Astrocyte of the spinal cord (primary cell): ENCODE measurements around the gene SUGCT.
A peak's percentile ranks its signal among the peaks of the same experiment; 100 is the strongest.

Experiments
- DNase-seq: peaks from one replicate; pipeline ENCODE4 v3.0.0; 2011; ENCODE audit warnings: low read depth, low spot score
- H3K4me3 ChIP-seq: 2 replicates; pipeline ENCODE4 v1.5.1; 2011; ENCODE audit warnings: low read depth, mild to moderate bottlenecking, low read length, moderate library complexity
- CTCF ChIP-seq: IDR thresholded peaks from 2 replicates; pipeline ENCODE4 v1.5.1; 2012; ENCODE audit warnings: low read depth, mild to moderate bottlenecking, low read length, inconsistent platforms
- in situ Hi-C: cut with HindIII; loops from 2 replicates; pipeline ENCODE4 v1.10.0; 2017; ENCODE audit warnings: low sequenced_read_pairs

The SUGCT gene

DNA sequence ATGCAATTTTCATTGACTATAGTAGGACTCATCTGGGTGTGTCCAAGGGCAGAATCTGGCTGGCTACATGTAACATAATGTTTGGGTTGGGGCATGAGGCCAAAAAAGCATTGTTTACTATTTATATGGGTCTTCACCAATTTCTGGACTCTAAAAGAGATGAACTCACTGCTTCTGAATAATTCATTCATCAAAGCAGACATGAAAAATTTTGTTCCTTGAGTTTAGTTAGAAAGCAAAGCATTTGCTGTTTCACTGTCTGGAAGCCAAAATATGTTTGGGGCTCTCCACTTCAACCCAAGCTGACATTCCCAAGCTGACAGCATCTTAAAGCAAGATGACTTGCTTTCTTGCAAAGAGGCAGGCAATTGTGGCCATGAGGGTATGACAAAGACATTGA, 670.6 kb downstream of the SUGCT start:
- in situ Hi-C loops, result no loop called here
- no peak for DNase-seq
- no peak overlapping the region for H3K4me3 ChIP-seq
- no peak for TF ChIP-seq CTCF

- DNase-seq, result peak; percentile 94
- no peak for TF ChIP-seq CTCF
Measured at GRCh38 chr7:40808378-40808942, 673.7 kb downstream of the SUGCT start.

DNA sequence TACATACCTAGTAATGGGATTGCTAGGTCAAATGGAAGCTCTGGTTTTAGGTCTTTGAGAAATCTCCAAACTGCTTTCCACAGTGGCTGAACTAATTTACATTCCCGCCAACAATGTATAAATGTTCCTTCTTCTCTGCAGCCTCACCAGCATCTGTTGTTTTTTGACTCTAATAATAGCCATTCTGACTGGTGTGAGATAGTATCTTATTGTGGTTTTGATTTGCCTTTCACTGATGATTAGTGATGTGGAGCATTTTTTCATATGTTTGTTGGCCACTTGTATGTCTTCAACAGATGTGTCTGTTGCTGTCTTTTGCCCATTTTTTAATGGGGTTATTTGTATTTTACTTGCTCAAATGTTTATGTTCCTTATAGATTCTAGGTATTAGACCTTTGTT, 675.5 kb downstream of the SUGCT start:
- no peak for DNase-seq
- TF ChIP-seq CTCF, result no peak
- H3K4me3 ChIP-seq, result no peak overlapping the region
- in situ Hi-C loops, result no loop called here

More at GRCh38 chr7:40808378-40808942, 673.7 kb downstream of the SUGCT start:
- in situ Hi-C loops, result no loop called here
- H3K4me3 ChIP-seq, result no peak overlapping the region

DNA sequence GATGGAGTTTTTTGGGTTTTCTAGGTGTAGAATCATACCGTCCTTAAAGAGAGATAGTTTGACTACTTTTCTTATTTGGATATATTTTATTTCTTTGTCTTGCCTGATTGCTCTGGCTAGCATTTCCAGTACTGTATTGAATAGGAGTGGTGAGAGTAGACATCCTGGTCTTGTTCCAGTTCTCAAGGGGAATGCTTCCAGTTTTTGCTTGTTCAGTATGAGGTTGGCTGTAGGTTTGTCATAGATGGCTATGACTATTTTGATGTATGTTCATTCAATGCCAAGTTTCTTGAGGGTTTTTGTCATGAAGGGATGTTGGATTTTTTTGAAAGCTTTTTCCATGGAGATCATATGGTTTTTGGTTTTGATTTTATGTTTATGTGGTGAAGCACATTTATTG, 676.9 kb downstream of the SUGCT start:
- TF ChIP-seq CTCF, result no peak
- no peak overlapping the region for H3K4me3 ChIP-seq
- in situ Hi-C loops, result no loop called here
- DNase-seq, result no peak

DNA sequence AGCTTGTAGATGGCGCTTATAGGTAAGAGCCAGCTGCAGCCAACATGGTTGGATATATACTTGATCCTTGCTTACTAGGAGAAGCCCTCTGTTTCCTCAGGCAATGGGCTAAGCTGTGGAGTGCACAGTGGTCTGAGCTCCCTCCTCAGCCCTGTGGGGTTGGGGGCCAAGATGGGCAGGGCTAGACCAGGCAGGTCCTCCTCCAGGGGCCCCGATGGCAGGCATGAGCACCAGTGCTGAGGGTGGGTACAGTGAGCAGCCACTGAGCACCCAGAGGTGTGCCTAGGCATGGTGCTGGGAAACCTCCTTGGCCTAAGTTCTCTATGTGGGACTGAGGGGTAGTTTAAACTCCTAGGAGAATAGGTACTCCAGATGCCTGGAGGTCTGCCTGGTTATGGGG, 680.2 kb downstream of the SUGCT start:
- in situ Hi-C loops, result no loop called here
- DNase-seq, result no peak
- TF ChIP-seq CTCF, result no peak
- no peak overlapping the region for H3K4me3 ChIP-seq

DNA sequence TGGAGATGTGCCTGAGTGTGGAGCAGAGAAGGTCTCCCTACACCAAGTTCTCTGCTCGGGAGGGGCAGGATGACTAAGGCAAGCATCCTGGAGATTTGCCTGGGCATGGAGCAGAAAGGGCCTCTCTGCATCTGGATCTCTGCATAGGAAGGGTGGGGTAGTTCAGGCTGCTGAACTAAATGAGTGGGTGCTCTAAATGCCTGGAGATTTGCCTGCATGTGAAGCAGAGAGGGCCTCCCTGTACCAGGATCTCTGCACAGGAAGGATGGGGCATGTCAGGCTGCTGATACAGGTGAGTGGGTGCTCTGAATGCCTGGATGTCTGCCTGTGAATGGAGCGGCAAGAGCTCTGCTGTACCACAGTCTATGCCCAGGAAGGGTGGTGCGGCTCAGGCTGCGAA, 680.7 kb downstream of the SUGCT start:
- in situ Hi-C loops, result no loop called here
- TF ChIP-seq CTCF, result no peak
- DNase-seq, result peak; percentile 62
- H3K4me3 ChIP-seq, result no peak overlapping the region

GRCh38 chr7:40822861-40823260, 688.1 kb downstream of the SUGCT start:
- no peak for TF ChIP-seq CTCF
- peak; percentile 34 for DNase-seq
- in situ Hi-C loops, result no loop called here
- H3K4me3 ChIP-seq, result no peak overlapping the region
